Activated CD4-positive, alpha-beta memory T cell treated with anti-CD3 and anti-CD28 coated beads, Interleukin-2, amount 10 ng/mL, durations not matched to agents 7 days and 5 days (primary cell): ENCODE data around the gene NXPE3. TPM values are rescaled to one million over a fixed set of nuclear protein-coding genes. Genes with fewer than 3 reads are reported as not detected.

ENCODE experiments used
- CTCF ChIA-PET: fragments of 350-600 bp; sonication (Branson Sonifier 250); formaldehyde crosslinking; loops from one replicate; lab custom pipeline; 2021; ENCODE audit warnings: antibody characterized with exemption, inconsistent platforms; lab: Charles Lee
- POLR2A ChIA-PET: fragments of 350-600 bp; sonication (Branson Sonifier 250); formaldehyde crosslinking; loops from one replicate; lab custom pipeline; 2021; ENCODE audit warnings: antibody characterized with exemption; lab: Charles Lee
- DNase-seq: peaks from one replicate; pipeline ENCODE4 v3.0.0-alpha.2; 2020
- H3K27ac Mint-ChIP-seq: one replicate; pipeline ENCODE4 v1.8.0; 2021; ENCODE audit warnings: mild to moderate bottlenecking, mixed read lengths
- H3K27me3 Mint-ChIP-seq: one replicate; pipeline ENCODE4 v1.8.0; 2021; ENCODE audit warnings: mixed read lengths
- H3K36me3 Mint-ChIP-seq: one replicate; pipeline ENCODE4 v1.8.0; 2021; ENCODE audit warnings: low read depth, mixed read lengths
- H3K4me1 Mint-ChIP-seq: one replicate; pipeline ENCODE4 v1.8.0; 2021; ENCODE audit warnings: mixed read lengths
- H3K4me3 Mint-ChIP-seq: one replicate; pipeline ENCODE4 v1.8.0; 2021; ENCODE audit warnings: mild to moderate bottlenecking, mixed read lengths
- H3K9me3 Mint-ChIP-seq: one replicate; pipeline ENCODE4 v1.8.0; 2021; ENCODE audit warnings: mixed read lengths
- total RNA-seq, 2 experiments: library from RNA; stranded (reverse); gene quantifications; one replicate each; pipeline ENCODE4 v1.2.3, GENCODE V29; 2021

Gene NXPE3
- total RNA-seq, 2 experiments from 2014 or later, result 22.4 to 23.6 TPM

GRCh38 chr3:101806491-101806890 lies 27.5 kb downstream of the NXPE3 start:
- no peak for DNase-seq
- CTCF ChIA-PET, result interaction anchor here (0.5 to 12.8 kb wide), 8 partner anchors 8 to 471 kb away, joined by 3 to 215 read pairs (median 4); no protein-coding TSS in a partner anchor
- peaks cover 35% of the 10 kb centered on the region for H3K36me3 Mint-ChIP-seq
- peaks cover 44% of the 10 kb centered on the region for H3K4me1 Mint-ChIP-seq
- no peaks in the 10 kb centered on the region for H3K9me3 Mint-ChIP-seq
- H3K27ac Mint-ChIP-seq, result no peak overlapping the region
- POLR2A ChIA-PET, result no interaction called here
- H3K4me3 Mint-ChIP-seq, result no peak overlapping the region
- H3K27me3 Mint-ChIP-seq, result no peaks in the 10 kb centered on the region

DNA sequence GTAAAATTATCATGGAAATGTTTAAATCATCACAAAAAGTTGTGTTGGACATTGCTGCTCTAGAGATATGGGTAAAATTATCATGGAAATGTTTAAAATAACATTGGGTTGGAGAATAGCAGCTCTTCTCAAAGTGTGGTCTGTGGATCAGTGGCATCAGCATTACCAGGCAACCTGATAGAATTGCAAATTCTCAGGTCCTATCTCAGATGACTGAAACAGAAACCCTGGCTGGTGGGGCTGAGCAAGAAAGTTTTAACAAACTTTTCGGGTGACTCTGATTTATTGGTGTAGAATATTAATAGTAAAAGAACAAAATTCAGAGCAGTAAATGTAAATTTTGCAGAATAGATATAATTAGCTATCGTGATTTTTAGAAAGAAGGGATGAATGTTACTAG lies 28.9 kb downstream of the NXPE3 start:
- ChIA-PET POLR2A (interaction anchor here (1.1 to 5.3 kb wide), 3 partner anchors 15 to 417 kb away, joined by 3 to 18 read pairs (median 3); no protein-coding TSS in a partner anchor), CTCF (interaction anchor here (1.4 to 12.8 kb wide), 5 partner anchors 9 to 728 kb away, joined by 3 to 215 read pairs (median 7); no protein-coding TSS in a partner anchor)
- Mint-ChIP-seq H3K27ac (no peak overlapping the region), H3K36me3 (peaks cover 29% of the 10 kb centered on the region), H3K9me3 (no peaks in the 10 kb centered on the region), H3K27me3 (no peaks in the 10 kb centered on the region), H3K4me3 (no peak overlapping the region), H3K4me1 (peaks cover 52% of the 10 kb centered on the region)
- DNase-seq, result no peak

DNA sequence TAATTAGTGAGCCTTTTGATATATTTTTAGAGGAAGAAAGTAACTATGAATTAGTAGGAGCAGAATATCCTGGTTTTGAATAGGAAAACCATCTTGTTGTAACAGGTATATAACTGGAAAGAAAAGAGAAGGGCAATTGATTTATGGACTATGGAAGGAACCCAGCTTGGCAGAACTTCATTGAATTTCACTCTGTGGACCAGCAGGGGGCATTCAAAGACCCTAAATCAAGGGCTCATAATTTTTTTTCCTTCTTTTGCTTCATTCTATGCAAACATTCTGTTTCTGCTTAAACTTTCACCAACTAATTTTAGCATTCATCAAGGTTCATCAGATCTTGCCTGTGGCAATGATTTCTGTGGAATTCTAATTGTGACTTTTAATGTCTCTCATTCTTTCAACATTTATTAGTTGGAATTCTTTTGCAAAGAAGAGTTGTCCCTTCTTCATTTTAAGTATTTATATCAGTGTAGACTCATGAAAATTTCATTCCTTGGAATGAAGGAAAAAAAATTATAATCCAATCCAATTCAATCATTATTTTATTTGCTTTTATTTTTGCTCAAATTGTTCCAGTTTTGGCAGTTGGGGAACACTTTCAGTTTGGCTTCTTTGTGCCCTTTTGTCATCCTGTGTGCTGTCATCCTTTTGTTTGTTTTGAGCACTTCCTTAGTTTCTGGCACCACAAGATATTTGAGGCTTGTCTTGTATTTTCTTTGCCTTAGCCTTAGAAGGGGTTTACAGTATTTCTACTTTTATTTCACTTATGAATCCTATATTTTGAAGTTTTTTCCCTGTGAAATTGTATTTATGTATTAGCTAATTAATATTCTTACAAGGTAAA lies 30.4 kb downstream of the NXPE3 start:
- Mint-ChIP-seq H3K27ac (no peak overlapping the region), H3K4me3 (no peak overlapping the region), H3K36me3 (peaks cover 16% of the 10 kb centered on the region), H3K4me1 (peaks cover 59% of the 10 kb centered on the region), H3K9me3 (no peaks in the 10 kb centered on the region), H3K27me3 (no peaks in the 10 kb centered on the region)
- no peak for DNase-seq
- POLR2A ChIA-PET, result interaction anchor here (0.9 to 5.3 kb wide), 4 partner anchors 13 to 416 kb away, joined by 4 to 25 read pairs (median 11); partner anchors contain the start of gene NFKBIZ
- CTCF ChIA-PET, result interaction anchor here (0.9 to 12.8 kb wide), 5 partner anchors 13 to 421 kb away, joined by 3 to 215 read pairs (median 6); no protein-coding TSS in a partner anchor

DNA sequence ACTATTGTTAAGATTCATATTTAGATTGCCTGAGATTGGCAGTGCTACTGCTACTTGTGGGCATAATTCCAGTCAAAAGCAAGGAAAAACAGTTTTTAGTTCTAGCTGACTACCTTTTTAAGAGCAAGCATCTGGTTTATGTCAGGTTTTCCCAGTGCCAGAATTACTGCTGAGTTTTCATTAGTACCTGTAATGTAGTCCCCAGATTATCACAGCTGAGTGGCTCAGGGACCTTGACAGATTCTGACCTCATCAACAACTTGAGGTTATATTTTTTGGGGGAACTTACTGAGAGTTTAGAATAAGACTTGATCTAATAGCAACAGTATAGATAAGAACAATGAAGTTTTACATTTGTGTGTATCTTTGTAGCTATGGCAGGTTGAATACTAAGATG lies 31.0 kb downstream of the NXPE3 start:
- H3K9me3 Mint-ChIP-seq, result no peaks in the 10 kb centered on the region
- H3K27me3 Mint-ChIP-seq, result no peaks in the 10 kb centered on the region
- ChIA-PET CTCF (interaction anchor here (1.3 to 12.8 kb wide), 4 partner anchors 12 to 420 kb away, joined by 3 to 215 read pairs (median 71); no protein-coding TSS in a partner anchor), POLR2A (interaction anchor here (0.9 to 5.3 kb wide), 4 partner anchors 12 to 415 kb away, joined by 4 to 25 read pairs (median 11); partner anchors contain the start of gene NFKBIZ)
- no peak overlapping the region for H3K27ac Mint-ChIP-seq
- peaks cover 63% of the 10 kb centered on the region for H3K4me1 Mint-ChIP-seq
- no peak overlapping the region for H3K4me3 Mint-ChIP-seq
- H3K36me3 Mint-ChIP-seq, result peaks cover 12% of the 10 kb centered on the region
- no peak for DNase-seq

GRCh38 chr3:101811875-101812274 lies 32.9 kb downstream of the NXPE3 start:
- Mint-ChIP-seq H3K4me1 (peaks cover 65% of the 10 kb centered on the region), H3K9me3 (no peaks in the 10 kb centered on the region), H3K27me3 (no peaks in the 10 kb centered on the region), H3K27ac (no peak overlapping the region), H3K4me3 (no peak overlapping the region), H3K36me3 (peaks cover 17% of the 10 kb centered on the region)
- DNase-seq, result no peak
- CTCF ChIA-PET, result interaction anchor here (0.7 to 12.8 kb wide), 7 partner anchors 9 to 724 kb away, joined by 3 to 215 read pairs (median 5); partner anchors contain the start of gene ZBTB11
- POLR2A ChIA-PET, result interaction anchor here (2.3 to 5.3 kb wide), 3 partner anchors 16 to 413 kb away, joined by 4 to 25 read pairs (median 18); partner anchors contain the start of gene NFKBIZ

DNA sequence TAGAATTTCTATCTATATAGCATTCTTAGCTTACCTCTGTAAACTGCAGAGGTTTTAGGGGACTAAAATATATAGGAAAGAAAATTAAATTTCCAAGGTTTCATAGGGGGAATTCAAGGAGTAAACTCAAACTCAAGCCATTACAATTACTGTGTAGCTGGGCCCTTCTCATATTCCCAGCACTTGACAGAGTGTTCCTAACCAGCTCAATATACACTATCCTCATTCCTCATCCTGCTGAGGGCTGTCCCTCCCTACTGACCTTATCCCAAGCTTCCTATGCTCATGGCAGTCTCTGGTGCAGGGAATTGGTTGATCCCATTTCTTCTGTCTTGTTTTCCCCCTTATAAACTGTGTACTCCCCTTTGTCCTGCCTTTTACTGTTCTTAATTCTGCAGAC lies 33.9 kb downstream of the NXPE3 start:
- Mint-ChIP-seq H3K27me3 (no peaks in the 10 kb centered on the region), H3K4me3 (no peak overlapping the region), H3K4me1 (peaks cover 61% of the 10 kb centered on the region), H3K27ac (no peak overlapping the region), H3K36me3 (peaks cover 23% of the 10 kb centered on the region), H3K9me3 (no peaks in the 10 kb centered on the region)
- ChIA-PET POLR2A (interaction anchor here (1.0 to 4.5 kb wide), 3 partner anchors 15 to 45 kb away, joined by 3 to 25 read pairs (median 4); partner anchors contain the start of gene NFKBIZ), CTCF (interaction anchor here (0.9 to 12.8 kb wide), 6 partner anchors 10 to 723 kb away, joined by 3 to 215 read pairs (median 12); no protein-coding TSS in a partner anchor)
- DNase-seq, result no peak

GRCh38 chr3:101813817-101814440 lies 34.9 kb downstream of the NXPE3 start:
- H3K4me1 Mint-ChIP-seq, result peaks cover 56% of the 10 kb centered on the region
- no peak overlapping the region for H3K27ac Mint-ChIP-seq
- ChIA-PET CTCF (interaction anchor here (0.8 to 11.9 kb wide), 15 partner anchors 8 to 723 kb away, joined by 3 to 215 read pairs (median 5); partner anchors contain the start of genes NFKBIZ and NXPE3), POLR2A (interaction anchor here (0.9 to 1.7 kb wide), 6 partner anchors 8 to 411 kb away, joined by 3 to 14 read pairs (median 10); partner anchors contain the start of gene NFKBIZ)
- H3K4me3 Mint-ChIP-seq, result no peak overlapping the region
- no peaks in the 10 kb centered on the region for H3K27me3 Mint-ChIP-seq
- DNase-seq, result no peak
- no peaks in the 10 kb centered on the region for H3K9me3 Mint-ChIP-seq
- H3K36me3 Mint-ChIP-seq, result peaks cover 26% of the 10 kb centered on the region

DNA sequence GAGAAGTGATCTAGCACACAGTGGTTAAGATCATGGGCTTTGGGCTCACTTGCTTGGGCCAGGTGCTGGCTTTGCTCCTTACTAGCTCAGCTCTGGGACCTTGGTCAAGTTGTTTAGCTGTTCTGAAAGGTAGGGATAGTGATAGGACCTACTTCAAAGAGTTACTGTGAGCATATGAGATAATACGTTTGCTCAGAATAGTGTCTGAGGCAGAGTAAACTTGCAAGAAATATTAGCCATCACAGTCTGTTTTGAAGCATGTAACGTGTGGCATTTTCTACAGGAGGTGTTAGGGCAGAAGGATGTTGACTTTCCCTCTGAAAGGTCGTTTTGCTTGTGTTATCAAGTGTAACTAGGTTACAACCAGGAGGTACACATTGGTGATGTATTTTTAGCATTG lies 35.8 kb downstream of the NXPE3 start:
- H3K4me3 Mint-ChIP-seq, result no peak overlapping the region
- H3K36me3 Mint-ChIP-seq, result peaks cover 30% of the 10 kb centered on the region
- H3K4me1 Mint-ChIP-seq, result peaks cover 47% of the 10 kb centered on the region
- no peaks in the 10 kb centered on the region for H3K9me3 Mint-ChIP-seq
- H3K27me3 Mint-ChIP-seq, result no peaks in the 10 kb centered on the region
- POLR2A ChIA-PET, result interaction anchor here (0.6 to 1.7 kb wide), 7 partner anchors 9 to 413 kb away, joined by 3 to 14 read pairs (median 8); partner anchors contain the start of gene NFKBIZ
- H3K27ac Mint-ChIP-seq, result no peak overlapping the region
- CTCF ChIA-PET, result interaction anchor here (0.9 to 11.9 kb wide), 13 partner anchors 9 to 722 kb away, joined by 3 to 215 read pairs (median 5); partner anchors contain the start of gene NFKBIZ
- DNase-seq, result no peak

DNA sequence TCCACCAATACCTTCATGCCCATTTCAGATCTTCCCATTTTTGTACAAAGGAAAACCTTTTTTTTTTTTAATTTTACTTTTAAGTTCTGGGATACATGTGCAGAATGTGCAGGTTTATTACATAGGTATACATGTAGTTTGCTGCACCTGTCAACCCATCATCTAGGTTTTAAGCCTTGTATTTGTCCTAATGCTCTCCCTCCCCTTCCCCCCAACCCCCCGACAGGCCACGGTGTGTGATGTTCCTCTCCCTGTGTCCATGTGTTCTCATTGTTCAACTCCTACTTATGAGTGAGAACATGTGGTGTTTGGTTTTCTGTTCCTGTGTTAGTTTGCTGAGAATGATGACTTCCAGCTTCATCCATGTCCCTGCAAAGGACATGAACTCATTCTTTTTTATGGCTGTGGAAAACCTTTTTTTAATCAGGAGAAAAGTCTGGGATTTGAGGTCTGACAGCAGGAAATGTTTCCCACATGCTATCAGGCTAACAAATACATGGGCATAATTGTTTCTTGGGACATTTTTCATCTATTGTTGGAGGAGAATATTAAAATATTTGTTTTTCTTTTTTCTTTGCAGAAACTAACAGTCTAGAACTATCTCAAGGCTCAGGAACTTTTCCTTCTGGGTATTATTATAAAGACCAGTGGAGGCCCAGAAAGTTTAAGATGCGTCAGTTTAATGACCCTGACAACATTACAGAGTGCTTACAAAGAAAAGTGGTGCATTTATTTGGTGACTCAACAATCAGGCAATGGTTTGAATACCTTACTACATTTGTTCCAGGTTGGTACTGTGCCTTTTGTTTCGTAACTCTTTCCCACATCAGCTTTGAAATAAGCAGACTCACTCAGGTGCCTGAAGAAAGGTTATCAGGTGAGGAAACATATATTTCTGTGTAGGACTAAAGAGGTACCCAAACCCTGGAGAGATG lies 37.5 kb downstream of the NXPE3 start:
- peaks cover 32% of the 10 kb centered on the region for H3K4me1 Mint-ChIP-seq
- ChIA-PET CTCF (interaction anchor here (1.5 to 2.8 kb wide), 3 partner anchors 9 to 413 kb away, joined by 5 to 17 read pairs (median 10); no protein-coding TSS in a partner anchor), POLR2A (interaction anchor here (1.0 to 2.4 kb wide), 2 partner anchors 11 to 33 kb away, joined by 8 to 9 read pairs; partner anchors contain the start of gene NFKBIZ)
- DNase-seq, result no peak
- H3K27ac Mint-ChIP-seq, result no peak overlapping the region
- no peaks in the 10 kb centered on the region for H3K9me3 Mint-ChIP-seq
- H3K36me3 Mint-ChIP-seq, result peaks cover 41% of the 10 kb centered on the region
- no peaks in the 10 kb centered on the region for H3K27me3 Mint-ChIP-seq
- no peak overlapping the region for H3K4me3 Mint-ChIP-seq

GRCh38 chr3:101817992-101818391 lies 39.0 kb downstream of the NXPE3 start:
- ChIA-PET CTCF (interaction anchor here (0.8 to 2.8 kb wide), 6 partner anchors 10 to 411 kb away, joined by 3 to 17 read pairs (median 4); no protein-coding TSS in a partner anchor), POLR2A (interaction anchor here (0.7 to 2.4 kb wide), 4 partner anchors 9 to 407 kb away, joined by 3 to 9 read pairs (median 6); partner anchors contain the start of gene NFKBIZ)
- no peaks in the 10 kb centered on the region for H3K27me3 Mint-ChIP-seq
- no peak overlapping the region for H3K27ac Mint-ChIP-seq
- peaks cover 53% of the 10 kb centered on the region for H3K36me3 Mint-ChIP-seq
- H3K9me3 Mint-ChIP-seq, result no peaks in the 10 kb centered on the region
- no peak overlapping the region for H3K4me3 Mint-ChIP-seq
- no peak for DNase-seq
- peaks cover 23% of the 10 kb centered on the region for H3K4me1 Mint-ChIP-seq

DNA sequence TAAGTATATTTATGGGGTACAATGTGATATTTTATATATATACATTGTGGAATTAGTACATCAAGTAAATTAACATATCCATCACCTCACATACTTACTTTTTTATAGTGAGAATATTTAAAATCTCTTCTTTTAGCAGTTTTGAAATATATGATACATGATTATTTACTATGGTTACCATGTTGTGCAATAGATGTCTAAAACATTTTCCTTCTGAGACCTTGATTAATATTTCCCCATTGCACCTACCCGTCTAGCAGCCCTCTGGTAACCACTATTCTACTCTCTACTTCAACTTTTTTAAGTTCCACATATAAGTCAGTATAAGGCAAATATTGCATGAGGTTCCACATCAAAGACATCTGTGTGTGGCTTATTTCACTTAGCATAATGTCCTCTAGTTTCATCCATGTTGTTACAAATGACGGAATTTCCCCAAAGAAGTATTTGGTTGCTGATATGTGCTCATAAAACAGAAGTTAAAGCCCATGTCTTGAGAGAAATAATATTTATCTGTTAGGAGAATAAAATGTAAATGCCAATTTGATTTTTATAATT lies 40.7 kb downstream of the NXPE3 start:
- no peak for DNase-seq
- Mint-ChIP-seq H3K4me3 (no peak overlapping the region), H3K27me3 (no peaks in the 10 kb centered on the region), H3K9me3 (no peaks in the 10 kb centered on the region), H3K36me3 (peaks cover 55% of the 10 kb centered on the region), H3K4me1 (peaks cover 8% of the 10 kb centered on the region), H3K27ac (no peak overlapping the region)
- ChIA-PET CTCF (interaction anchor here (3.7 kb wide), 1 partner anchor 406 kb away, joined by 16 read pairs; no protein-coding TSS in a partner anchor), POLR2A (no interaction called here)
